PFSK-1 (cell line): Measurements from ENCODE around the gene UXS1.

Experiments
- FOXP2 ChIP-seq: optimal IDR thresholded peaks from 2 replicates; pipeline ENCODE3; 2011; ENCODE audit warnings: borderline replicate concordance, control low read depth, inconsistent platforms; ENCODE audit not compliant: insufficient read depth; ENCODE audit errors: extremely low read length, extremely low read depth
- POLR2AphosphoS5 ChIP-seq: IDR thresholded peaks from 2 replicates; pipeline ENCODE4 v1.6.1; 2012; ENCODE audit warnings: low read depth, mild to moderate bottlenecking, control low read depth, low read length, moderate library complexity
- REST ChIP-seq, 2 experiments: IDR thresholded peaks; 2 replicates each; pipeline versions ENCODE4 v1.6.1 to v1.8.0; 2011 to 2012; ENCODE audit warnings: low read depth in 2 of 2, low read length in 2 of 2, control low read depth in 1 of 2, inconsistent platforms in 1 of 2, mild to moderate bottlenecking in 1 of 2, moderate library complexity in 1 of 2; ENCODE audit not compliant: insufficient read depth in 1 of 2
- SIN3A ChIP-seq: IDR thresholded peaks from 2 replicates; pipeline ENCODE4 v1.6.1; 2012; ENCODE audit warnings: mild to moderate bottlenecking, low read length, moderate library complexity, borderline replicate concordance; ENCODE audit not compliant: insufficient read depth
- TAF1 ChIP-seq: IDR thresholded peaks from 2 replicates; pipeline ENCODE4 v1.6.1; 2012; ENCODE audit warnings: low read length, control low read depth, borderline replicate concordance; ENCODE audit not compliant: insufficient read depth

The UXS1 gene

GRCh38 chr2:106158131-106158530, 36.0 kb downstream of the UXS1 start:
- no peak for TF ChIP-seq SIN3A
- no peak for TF ChIP-seq POLR2AphosphoS5

- TF ChIP-seq REST (IDR thresholded peaks at IDR 0.05; ENCODE audit: insufficient read depth in 1 of 2, low read depth in 2 of 2, low read length in 2 of 2), result no peak
- no peak for TF ChIP-seq TAF1
Measured at GRCh38 chr2:106157416-106157815, 36.7 kb downstream of the UXS1 start.

GRCh38 chr2:106156305-106157296, 37.5 kb downstream of the UXS1 start:
- TF ChIP-seq FOXP2, result no peak
- TF ChIP-seq SIN3A, result no peak
- TF ChIP-seq POLR2AphosphoS5, result no peak
- TF ChIP-seq TAF1, result no peak
- TF ChIP-seq REST (IDR thresholded peaks at IDR 0.05; ENCODE audit: insufficient read depth in 1 of 2, low read depth in 2 of 2, low read length in 2 of 2), result no peak

GRCh38 chr2:106153781-106154180, 40.3 kb downstream of the UXS1 start:
- TF ChIP-seq TAF1 (no peak), POLR2AphosphoS5 (no peak), FOXP2 (no peak), SIN3A (no peak)

GRCh38 chr2:106147665-106148064, 46.4 kb downstream of the UXS1 start:
- TF ChIP-seq POLR2AphosphoS5 (no peak), REST (IDR thresholded peaks at IDR 0.05; ENCODE audit: insufficient read depth in 1 of 2, low read depth in 2 of 2, low read length in 2 of 2) (no peak), SIN3A (no peak), FOXP2 (no peak), TAF1 (no peak)

- no peak for TF ChIP-seq REST (IDR thresholded peaks at IDR 0.05; ENCODE audit: insufficient read depth in 1 of 2, low read depth in 2 of 2, low read length in 2 of 2)
- no peak for TF ChIP-seq FOXP2
- no peak for TF ChIP-seq TAF1
- no peak for TF ChIP-seq SIN3A
- no peak for TF ChIP-seq POLR2AphosphoS5
Measured at GRCh38 chr2:106147159-106147558, 46.9 kb downstream of the UXS1 start.
